GM19324 (cell line): ENCODE measurements around the gene NT5C.
A peak's percentile ranks its signal among the peaks of the same experiment; 100 is the strongest.

ENCODE experiments used
- ATAC-seq: cut with Tn5 transposase; IDR thresholded peaks from one replicate; pipeline ENCODE4 v1.9.1; 2021; ENCODE audit warnings: mild to moderate bottlenecking, moderate library complexity; ENCODE audit not compliant: unreplicated experiment, low FRiP score

The NT5C gene

DNA sequence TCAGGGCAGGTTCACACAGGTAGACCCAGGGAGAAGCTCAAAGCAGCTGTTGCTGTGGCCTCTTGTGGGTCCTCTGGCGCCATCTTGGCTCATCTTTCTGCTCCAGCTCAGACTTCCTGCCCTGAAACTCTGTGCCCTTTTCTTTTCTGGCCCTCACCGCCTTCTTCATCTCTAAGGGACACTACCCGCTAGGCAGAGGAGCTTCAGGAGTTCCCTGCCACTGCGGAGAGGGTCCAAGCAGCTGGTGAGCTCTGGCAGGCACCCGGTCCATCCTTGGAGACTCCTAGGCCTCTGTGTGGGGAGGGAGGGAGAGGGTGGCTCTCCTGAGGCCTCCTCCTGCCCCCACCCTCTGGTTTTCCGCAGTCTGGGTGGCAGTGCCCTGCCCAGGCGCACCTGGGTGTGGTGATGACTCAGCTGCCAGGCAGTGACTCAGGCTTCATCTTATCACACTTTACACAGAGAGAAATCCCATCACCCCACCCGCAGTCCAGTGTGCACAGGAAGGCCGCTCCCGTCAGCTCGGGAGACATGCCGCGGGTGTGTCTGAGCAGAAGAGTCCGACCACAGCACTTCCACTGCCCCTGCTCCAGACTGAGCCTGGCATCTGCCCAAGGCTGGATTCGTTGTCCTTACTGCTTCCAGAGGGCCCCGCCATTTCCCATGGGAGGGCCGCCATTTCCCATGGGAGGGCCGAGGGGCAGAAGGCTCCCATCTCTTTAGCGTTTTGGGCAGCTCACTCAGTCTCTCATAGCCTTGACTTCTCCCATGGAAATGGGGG is 7.3 kb downstream of the NT5C start:
- ATAC-seq: no peak

DNA sequence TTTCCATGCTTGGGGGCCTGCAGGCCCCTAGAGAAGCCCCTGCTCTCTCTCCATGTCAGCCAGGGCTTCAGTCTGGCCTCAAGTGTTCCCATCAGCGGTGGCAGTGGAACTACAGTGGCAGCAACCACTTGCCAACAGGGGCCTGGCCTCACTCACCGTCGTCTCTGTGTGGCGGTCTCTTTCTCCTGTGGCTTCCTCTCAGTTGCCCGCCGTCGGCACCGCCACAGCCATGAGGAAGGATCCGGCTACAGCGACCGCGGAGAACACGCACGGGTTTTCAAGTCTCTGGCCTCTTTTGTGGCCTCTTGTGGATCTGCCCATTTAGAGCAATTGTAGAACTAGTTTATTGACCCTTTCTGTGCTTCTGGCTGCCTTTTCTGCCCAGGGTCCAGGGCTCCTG is 13.2 kb downstream of the NT5C start:
- ATAC-seq: no peak

DNA sequence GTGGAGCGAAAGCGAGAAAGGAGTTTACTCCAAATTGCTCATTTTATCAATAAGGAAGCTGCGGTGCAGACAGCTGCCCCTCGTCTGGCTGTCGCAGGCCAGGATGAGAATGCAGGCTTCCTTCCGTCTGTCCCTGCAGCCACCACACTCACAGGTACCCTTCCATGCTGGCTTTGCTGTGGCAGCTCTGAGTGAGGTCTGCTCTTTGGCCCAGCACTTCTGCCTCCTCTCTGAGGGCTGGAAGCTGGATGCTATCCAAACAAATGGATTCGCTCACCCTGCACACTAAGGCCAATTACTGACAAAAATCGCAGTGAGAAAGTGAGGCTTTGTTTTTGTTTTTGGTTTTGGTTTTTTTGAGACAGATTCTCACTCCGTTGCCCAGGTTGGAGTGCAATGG is 14.8 kb downstream of the NT5C start:
- ATAC-seq: no peak

DNA sequence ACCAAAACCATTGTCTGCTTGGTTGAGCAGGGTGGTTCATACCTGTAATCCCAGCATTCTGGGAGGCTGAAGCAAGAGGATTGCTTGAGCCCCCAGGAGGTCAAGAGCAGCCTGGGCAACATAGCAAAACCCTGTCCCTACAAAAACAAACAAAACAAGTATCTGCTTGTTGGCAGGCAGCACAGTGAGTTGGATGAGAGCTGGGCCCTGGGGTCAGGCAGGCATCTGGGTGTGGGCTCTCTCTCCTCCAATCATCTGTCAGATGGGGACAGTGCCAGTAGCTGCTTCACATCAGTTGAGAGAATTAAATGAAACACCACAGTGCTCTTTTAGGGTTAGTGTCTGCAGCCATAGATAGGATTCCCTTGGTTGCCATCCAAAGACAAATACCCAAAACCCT is 16.0 kb downstream of the NT5C start:
- ATAC-seq: no peak

DNA sequence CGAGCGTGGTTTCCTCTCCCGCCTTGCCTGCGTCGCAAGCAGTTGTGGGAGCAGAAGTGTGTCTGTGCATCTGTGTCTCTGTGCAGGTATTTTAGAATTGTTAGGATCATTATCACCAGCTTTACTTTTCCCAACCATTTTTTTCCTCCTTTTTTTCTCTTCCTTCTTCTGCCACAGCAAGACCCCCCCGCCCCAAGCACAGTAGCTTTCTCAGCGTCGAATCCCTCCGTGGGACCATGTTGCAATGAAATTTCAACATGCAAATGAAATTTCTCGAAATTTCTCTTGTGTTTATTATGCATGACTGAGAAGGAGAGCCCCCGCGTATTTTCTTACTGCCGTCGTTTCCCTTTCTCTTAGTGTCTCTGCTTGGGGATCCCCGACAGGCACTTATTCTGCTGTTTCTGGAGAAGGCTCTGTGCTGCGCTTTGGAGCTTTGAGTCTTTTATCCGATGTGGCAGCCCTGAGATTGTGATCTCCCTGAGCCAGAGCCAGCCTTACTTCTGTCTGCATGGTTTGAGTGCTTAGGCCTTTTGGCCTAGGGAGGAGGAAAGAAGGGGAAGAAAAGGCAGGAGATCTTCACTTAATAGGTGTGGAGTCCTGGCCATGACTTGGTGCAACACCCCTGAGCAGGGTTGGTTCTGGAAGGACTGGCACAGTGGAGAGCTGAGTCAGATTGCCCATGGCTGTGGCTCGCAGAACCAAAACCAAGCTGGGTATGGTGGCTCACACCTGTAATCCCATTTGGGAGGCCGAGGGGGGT is 16.8 kb downstream of the NT5C start:
- ATAC-seq: no peak

DNA sequence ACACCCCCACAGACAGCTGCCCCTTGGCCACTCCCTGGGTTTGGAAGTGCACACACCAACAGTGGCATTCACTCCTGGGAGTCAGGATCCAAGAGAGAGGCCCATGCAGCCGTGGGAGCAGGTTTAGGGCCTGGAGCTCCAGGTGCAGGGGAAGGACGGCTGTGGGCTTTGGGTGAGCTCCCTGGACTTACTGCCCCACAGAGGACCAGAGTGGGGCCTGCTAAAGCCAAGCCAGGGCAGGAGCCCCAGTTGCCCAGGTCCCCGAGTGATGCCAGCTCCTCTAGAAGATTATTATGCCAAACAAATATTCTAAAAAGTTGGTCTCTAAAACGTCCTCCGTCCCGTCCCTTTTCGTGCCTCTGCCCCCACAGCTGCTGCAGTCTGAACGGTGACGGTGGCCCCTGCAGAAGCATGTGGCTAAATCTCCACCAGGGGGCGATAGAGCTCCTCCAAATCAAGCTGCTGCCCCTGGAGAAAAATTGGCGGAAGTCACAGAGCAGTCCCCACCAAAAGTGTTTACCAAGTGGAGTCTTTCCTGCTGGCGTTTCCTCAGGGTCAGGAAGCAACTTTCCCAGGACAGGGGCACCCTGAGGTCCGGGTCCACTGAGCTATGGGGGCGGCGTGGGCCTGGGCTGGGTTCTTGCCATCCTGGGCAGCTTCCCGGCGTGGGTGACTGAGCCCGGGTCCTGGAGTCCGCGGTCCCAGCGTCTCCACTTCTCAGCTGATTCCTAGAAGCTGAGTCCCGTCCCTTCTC is 17.6 kb downstream of the NT5C start:
- no peak for ATAC-seq

DNA sequence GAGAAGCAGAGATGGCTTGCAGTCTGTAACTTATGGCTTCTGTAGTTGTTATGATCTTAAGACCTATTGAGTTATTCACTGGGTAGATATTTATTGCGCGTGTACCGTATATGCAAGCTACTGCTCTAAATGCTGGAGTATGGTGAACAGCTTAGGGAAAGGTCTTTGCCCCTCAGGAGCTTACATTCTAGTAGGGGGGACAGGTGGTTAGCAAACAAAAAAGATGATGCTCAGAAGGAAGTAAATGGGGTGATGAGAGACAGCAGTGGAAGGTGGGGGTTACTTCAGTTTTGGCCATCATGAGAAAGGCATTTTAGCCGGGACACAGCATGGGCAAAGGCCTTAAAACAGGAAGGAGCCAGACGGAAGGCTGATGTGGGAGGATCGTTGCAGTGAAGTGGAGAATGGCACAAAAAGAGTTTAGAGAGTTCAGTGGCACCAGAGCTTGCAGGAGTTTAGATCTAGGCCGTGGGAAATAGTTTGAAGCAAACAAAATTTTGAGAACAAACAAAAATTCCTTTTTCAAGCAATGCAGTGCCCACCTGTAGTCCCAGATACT is 19.7 kb downstream of the NT5C start:
- no peak for ATAC-seq

DNA sequence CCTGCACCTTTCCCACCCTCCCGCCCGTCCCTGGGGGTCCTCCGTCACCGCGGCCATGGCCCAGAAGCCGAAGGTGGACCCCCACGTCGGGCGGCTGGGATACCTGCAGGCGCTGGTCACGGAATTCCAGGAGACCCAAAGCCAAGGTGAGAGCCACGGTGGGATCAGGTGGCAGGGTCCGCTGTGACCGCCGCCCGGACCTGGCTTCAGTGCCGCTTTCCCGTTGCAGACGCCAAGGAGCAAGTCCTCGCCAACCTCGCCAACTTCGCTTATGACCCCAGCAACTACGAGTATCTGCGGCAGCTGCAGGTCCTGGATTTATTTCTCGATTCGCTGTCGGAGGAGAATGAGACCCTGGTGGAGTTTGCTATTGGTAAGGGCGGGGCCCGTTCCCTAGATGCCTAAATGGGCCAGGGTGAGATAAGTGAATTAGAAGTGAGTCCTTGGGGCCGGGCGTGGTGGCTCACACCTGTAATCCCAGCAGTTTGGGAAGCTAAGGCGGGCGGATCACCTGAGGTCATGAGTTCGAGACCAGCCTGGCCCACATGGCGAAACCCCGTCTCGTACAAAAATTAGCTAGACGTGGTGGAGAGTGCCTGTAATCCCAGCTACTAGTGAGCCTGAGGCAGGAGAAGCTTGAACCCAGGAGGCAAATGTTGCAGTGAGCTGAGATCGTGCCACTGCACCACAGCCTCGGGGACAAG is 21.2 kb downstream of the NT5C start:
- ATAC-seq: no peak

DNA sequence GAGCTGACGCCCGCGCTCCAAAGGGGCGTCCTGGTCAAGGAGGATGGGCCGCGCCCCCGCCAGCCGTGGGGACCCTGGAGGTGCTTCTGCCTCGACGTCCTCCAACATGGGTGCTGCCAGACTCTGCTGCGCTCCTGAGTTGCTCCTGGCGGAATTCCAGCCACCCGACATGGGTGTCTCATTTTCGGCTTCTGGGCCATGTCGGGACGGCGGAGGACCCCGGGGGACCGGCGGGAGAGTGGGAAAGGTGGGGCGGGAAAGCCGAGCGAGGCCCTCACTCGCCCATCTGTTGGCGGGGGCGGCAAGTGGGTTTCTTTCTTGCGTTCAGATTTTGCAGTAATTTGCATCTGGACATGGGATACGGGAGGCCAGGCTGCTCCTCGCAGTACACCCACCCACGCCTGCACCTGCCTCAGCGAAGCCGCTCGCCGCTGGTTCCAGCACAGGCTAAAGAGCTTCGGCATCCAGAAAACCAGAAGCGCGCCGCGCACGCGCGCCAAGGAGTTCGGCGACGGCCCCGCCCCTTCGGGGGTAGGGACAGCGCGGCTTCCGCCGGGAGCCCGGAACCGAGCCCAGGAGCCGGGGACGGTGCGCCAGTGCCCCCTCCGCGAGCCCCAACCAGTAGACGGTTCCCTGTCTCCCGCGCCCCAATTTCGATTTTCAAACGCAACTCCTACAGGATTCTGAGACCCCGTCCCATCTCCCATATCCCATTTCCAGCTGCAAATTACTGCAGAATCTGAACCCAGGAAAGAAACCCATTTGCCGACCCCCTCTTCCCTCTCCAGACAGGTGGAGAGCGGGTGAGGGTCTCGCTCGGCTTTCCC is 21.9 kb downstream of the NT5C start, which contains the start of gene ARMC7:
Gene ARMC7, plus strand, starts transcription at position 563 of the 827 bp plus-strand sequence. CDS start 320 bp downstream, outside the sequence.
- peak; percentile 76 for ATAC-seq

DNA sequence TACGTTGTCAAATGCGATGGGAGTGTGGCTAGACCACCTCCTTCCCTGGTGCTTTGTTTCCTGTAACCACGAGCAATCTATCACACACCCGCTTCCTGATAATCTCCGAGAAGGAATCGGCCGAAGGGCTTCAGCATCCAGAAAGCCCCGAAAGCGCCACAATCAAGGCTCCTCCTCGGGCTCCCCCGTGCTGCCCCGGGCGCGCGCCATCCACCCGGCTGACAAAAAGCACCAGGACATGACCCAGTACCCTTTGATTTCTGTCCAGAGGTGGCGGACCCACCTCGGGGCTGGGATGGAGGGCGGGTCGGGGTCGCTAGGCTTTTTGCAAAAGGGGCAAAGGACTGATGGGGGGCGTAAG is 22.5 kb downstream of the NT5C start:
- ATAC-seq: no peak

DNA sequence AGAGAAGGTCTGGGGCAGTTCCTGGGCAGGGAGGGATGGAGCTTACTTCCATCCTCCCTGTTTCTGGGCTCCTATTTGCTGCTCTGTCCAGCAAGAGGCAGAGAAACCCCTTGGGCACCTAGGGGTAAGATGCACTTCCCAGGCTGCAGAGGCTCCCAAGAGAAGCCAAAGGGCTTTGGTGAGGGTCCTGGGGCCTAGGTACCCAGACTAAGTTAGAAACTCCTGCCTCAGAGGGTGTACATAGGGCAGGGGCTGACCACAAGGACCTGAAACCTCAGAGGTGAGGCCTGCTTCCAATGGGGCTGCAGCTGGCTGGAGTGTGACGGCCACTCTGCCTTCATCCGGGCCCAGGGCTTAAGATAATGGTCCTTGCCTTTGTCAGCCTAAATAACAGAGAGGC is 23.3 kb downstream of the NT5C start:
- no peak for ATAC-seq

DNA sequence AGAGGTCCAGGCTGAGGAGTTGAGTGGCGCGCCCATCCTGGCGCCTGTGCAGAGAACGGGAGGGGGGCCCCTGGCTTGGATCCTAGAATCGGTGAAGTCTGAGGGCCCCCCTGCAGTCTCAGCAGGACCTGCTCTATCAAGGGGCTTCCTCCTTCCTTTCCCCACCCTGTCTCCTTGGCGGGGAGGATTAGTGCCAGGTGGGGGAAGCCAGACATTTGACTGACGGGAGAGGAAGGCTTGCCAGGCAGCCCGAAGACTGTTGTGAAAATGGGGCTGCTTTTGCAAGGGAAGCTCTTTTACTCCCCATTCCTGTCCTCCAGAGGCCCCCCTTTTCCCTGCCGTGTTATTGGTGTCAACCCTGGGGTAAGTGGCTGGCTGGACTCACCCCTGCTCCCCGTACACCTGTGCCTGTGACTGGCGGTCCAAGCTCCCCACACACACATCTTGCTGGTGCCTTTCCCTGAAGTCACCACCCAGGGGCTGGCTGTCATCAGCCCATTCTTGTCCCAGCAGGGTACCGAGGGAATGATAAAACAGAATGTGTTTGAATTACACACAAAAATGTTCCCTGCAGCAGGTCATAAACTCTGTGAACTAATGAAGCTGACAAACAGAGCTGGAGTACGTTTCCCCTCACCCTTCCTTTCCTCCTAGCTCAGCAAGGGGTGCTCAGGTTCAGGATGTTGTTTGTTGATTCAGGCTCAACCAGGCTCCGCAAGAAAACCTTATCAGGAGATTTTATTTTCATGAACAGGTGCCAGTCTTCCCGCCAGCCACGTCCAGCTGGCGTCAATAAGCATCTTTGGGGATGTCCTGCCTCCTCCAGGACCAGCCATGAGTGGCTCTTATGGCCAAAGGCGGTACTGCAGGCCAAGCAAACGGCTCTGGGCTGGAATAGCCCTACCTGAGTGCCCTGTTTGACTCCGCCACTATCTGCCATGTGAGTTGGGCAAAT is 26.1 kb downstream of the NT5C start:
- no peak for ATAC-seq

DNA sequence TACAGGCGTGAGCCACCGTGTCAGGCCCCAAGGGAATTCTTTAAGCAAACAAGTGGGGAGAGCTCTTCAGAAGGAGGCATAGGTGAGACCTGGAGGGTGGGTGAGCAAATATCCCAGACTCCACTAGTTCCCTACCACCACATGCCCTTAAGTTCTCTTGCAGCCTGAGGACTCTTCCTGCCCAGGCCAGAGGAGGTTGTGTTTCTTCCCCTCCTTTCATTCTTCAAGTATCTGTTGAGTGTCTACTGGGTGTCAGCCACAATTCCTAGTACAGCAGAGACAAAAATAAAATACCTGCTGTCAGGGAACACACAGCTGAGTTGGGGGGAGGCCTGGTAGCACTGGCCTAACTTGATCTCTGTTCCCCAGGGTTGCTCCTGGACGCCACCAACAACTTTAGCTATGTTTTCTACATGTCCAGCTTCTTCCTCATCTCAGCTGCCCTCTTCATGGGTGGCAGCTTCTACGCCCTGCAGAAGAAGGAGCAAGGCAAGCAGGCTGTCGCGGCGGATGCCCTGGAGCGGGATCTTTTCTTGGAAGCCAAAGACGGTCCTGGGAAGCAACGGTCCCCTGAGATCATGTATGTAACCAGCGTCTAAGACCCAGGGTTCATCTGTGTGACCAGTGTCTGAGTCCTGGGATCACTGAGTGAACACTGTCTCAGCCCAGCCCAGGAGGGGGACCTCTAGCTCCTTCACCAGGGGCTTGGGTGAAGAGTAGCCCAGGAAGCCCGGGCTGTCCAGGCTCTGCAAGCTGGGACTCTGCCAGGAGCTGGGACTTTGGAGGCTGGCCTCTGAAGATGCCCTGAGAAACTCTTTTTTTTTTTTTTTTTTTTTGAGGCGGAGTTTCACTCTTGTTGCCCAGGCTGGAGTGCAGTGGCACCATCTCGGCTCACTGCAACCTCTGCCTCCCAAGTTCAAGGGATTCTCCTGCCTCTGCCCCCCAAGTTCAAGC is 27.7 kb downstream of the NT5C start:
- no peak for ATAC-seq

DNA sequence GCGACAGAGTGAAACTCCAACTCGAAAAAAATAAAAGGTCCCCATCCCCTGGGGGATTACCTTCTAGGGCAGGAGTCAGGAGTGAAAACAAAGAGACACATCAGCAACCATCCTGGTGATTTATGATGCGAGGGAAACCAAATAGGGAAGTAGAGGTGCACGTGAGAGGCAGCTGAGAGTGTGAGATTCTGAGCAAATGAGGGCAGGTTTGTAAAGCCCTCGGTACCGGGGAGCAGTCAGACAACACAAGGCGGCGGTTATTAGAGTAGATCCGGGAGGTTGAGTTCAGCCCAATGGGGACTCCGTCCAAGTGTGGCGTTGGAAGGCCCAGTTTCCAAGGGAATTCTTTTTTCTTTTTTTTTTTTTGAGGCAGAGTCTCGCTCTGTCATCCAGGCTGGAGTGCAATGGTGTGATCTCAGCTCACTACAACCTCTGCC is 29.1 kb downstream of the NT5C start:
- ATAC-seq: no peak

DNA sequence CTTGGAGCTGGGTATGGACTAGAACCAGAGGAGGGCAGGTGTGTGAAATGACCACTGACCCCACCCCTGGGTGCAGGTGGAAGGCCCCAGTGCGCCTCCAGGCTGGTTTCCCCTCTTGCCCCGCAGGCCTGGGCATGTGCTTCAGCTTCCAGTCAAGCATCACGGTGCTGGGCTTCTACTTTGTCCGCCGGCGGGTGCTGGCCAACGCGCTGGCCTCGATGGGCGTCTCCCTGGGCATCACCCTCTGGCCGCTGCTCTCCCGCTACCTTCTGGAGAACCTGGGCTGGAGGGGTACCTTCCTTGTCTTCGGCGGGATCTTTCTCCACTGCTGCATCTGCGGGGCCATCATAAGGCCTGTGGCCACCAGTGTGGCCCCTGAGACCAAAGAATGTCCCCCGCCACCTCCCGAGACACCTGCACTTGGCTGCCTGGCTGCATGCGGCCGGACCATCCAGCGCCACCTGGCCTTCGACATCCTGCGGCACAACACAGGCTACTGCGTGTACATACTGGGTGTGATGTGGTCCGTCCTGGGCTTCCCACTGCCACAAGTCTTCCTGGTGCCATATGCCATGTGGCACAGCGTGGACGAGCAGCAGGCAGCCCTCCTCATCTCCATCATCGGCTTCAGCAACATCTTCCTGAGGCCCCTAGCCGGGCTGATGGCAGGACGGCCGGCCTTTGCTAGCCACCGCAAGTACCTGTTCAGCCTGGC is 31.5 kb downstream of the NT5C start:
- no peak for ATAC-seq

DNA sequence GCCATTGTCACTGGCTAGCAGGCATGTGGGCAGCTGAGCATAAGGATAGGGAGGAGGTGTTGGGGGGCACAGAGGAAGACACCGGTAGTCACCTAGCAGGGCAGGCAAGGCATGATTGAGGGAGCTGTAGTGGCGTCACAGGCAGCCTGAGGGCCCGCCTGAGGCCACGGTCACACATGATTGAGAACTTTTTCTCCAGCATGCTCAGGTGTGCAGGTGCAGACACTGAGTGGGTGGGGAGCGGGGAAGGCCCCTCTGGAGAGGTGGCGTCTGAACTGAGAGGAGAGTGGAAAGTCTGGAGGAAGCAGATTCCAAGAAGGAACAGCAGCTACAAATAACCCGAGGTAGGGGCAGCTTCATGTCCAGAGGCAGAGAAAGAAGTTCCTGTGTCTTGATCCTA is 32.7 kb downstream of the NT5C start:
- ATAC-seq: no peak

DNA sequence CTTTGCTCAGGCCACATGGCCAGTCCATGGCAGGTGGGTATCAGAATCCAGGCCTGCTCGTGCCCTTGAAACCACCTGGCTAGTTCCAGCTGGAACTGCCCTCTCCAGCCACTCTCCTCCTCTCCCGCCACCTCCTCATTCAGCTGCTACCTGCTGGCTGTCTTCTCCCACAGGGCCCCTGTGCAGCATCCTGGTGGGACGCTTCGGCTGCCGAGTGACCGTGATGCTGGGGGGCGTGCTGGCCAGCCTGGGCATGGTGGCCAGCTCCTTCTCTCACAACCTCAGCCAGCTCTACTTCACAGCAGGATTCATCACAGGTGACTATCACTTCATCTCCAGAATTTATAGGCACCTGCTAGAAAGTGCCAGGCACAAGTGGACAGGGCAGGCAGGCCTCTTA is 33.7 kb downstream of the NT5C start:
- no peak for ATAC-seq
